IMR-90 (cell line): ENCODE measurements around the gene KRT77. TPM values are rescaled to one million over a fixed set of nuclear protein-coding genes. Genes with fewer than 3 reads are reported as not detected.

ENCODE experiments used
- ATAC-seq: fragments of 200-7000 bp; cut with Tn5 transposase; 2 replicates; pipeline ENCODE4 v1.9.1; 2020; ENCODE audit warnings: low read depth, mild to moderate bottlenecking, moderate library complexity
- BruUV-seq: library from RNA; stranded (reverse); fragments of 400-500 nt; replicated peaks from 2 replicates; lab custom pipeline; 2021; lab: Mats Ljungman, UMichigan
- CTCF ChIA-PET: fragments of 300-600 bp; formaldehyde crosslinking; extraction: SDS; loops from one replicate; lab custom pipeline; 2021; ENCODE audit warnings: antibody characterized with exemption; lab: Yijun Ruan, JAX
- POLR2A ChIA-PET: fragments of 300-600 bp; sonication (Branson Sonifier 250); formaldehyde crosslinking; loops from one replicate; lab custom pipeline; 2022; ENCODE audit warnings: antibody characterized with exemption; ENCODE audit not compliant: unreplicated experiment; lab: Charles Lee
- DNase-seq: peaks from one replicate; pipeline ENCODE4 v3.0.0; 2013
- H2AFZ ChIP-seq: replicated peaks from 2 replicates; pipeline ENCODE3; 2013; ENCODE audit warnings: low read length, mild to moderate bottlenecking; ENCODE audit not compliant: poor library complexity
- H2AK5ac ChIP-seq: 2 replicates; pipeline ENCODE4 v1.6.1; 2013; ENCODE audit warnings: low read depth, low read length, inconsistent platforms
- H2AK9ac ChIP-seq: replicated peaks from 2 replicates; pipeline ENCODE3; 2013; ENCODE audit warnings: mild to moderate bottlenecking, low read depth, low read length, moderate library complexity; ENCODE audit not compliant: poor library complexity
- H2BK120ac ChIP-seq: 2 replicates; pipeline ENCODE4 v1.6.1; 2013; ENCODE audit warnings: low read depth, low read length, inconsistent platforms
- H2BK15ac ChIP-seq: 3 replicates; pipeline ENCODE4 v1.6.1; 2013; ENCODE audit warnings: low read depth, low read length, inconsistent platforms
- H2BK20ac ChIP-seq: 2 replicates; pipeline ENCODE4 v1.6.1; 2013; ENCODE audit warnings: low read depth, mild to moderate bottlenecking, inconsistent platforms, low read length, moderate library complexity
- H2BK5ac ChIP-seq: 2 replicates; pipeline ENCODE4 v1.6.1; 2013; ENCODE audit warnings: mild to moderate bottlenecking, low read depth, low read length, inconsistent platforms; ENCODE audit not compliant: poor library complexity, severe bottlenecking
- H3K14ac ChIP-seq: replicated peaks from 2 replicates; pipeline ENCODE4 v1.6.1; 2013; ENCODE audit warnings: low read depth, low read length, inconsistent platforms
- H3K18ac ChIP-seq: 2 replicates; pipeline ENCODE4 v1.6.1; 2013; ENCODE audit warnings: low read depth, low read length, control low read depth
- H3K23ac ChIP-seq: 2 replicates; pipeline ENCODE4 v1.6.1; 2013; ENCODE audit warnings: low read depth, low read length, inconsistent platforms
- H3K27ac ChIP-seq: 2 replicates; pipeline ENCODE4 v1.5.1; 2013; ENCODE audit warnings: mild to moderate bottlenecking, control low read depth, low read length; ENCODE audit not compliant: insufficient read depth
- H3K27me3 ChIP-seq: 2 replicates; pipeline ENCODE4 v1.6.1; 2013; ENCODE audit warnings: low read length; ENCODE audit not compliant: control insufficient read depth, insufficient read depth
- H3K36me3 ChIP-seq: 2 replicates; pipeline ENCODE4 v1.6.1; 2013; ENCODE audit warnings: low read length, mixed read lengths; ENCODE audit not compliant: control insufficient read depth, insufficient read depth
- H3K4ac ChIP-seq: 2 replicates; pipeline ENCODE4 v1.6.1; 2013; ENCODE audit warnings: low read depth, low read length, inconsistent platforms
- H3K4me1 ChIP-seq: 2 replicates; pipeline ENCODE4 v1.6.1; 2013; ENCODE audit warnings: low read length, mixed read lengths; ENCODE audit not compliant: control insufficient read depth, insufficient read depth
- H3K4me2 ChIP-seq: 2 replicates; pipeline ENCODE4 v1.6.1; 2013; ENCODE audit warnings: low read depth, mild to moderate bottlenecking, control low read depth, low read length, moderate library complexity
- H3K4me3 ChIP-seq: 2 replicates; pipeline ENCODE4 v1.5.1; 2013; ENCODE audit warnings: low read depth, mild to moderate bottlenecking, control low read depth, low read length, moderate library complexity; ENCODE audit not compliant: insufficient read depth
- H3K56ac ChIP-seq: 2 replicates; pipeline ENCODE4 v1.6.1; 2013; ENCODE audit warnings: low read length, inconsistent platforms; ENCODE audit not compliant: insufficient read depth; ENCODE audit errors: extremely low read depth
- H3K79me1 ChIP-seq, 2 experiments: 2 replicates each; pipeline ENCODE4 v1.6.1; 2013; ENCODE audit warnings: low read length in 2 of 2, inconsistent platforms in 1 of 2, low read depth in 1 of 2
- H3K9ac ChIP-seq: 2 replicates; pipeline ENCODE4 v1.6.1; 2013; ENCODE audit warnings: low read depth, low read length, control low read depth
- H3K9me1 ChIP-seq: 2 replicates; pipeline ENCODE4 v1.6.1; 2013; ENCODE audit warnings: low read length, inconsistent platforms; ENCODE audit not compliant: insufficient read depth
- H3K9me3 ChIP-seq: 2 replicates; pipeline ENCODE4 v1.6.1; 2013; ENCODE audit warnings: low read length; ENCODE audit not compliant: control insufficient read depth, insufficient read depth
- H4K20me1 ChIP-seq: 2 replicates; pipeline ENCODE4 v1.6.1; 2013; ENCODE audit warnings: low read length, inconsistent platforms; ENCODE audit not compliant: insufficient read depth
- H4K5ac ChIP-seq: 2 replicates; pipeline ENCODE4 v1.6.1; 2013; ENCODE audit warnings: mild to moderate bottlenecking, low read depth, low read length, control low read depth
- H4K8ac ChIP-seq, 2 experiments: 2 replicates each; pipeline ENCODE4 v1.6.1; 2013; ENCODE audit warnings: low read depth in 2 of 2, low read length in 2 of 2, control low read depth in 1 of 2, inconsistent platforms in 1 of 2
- H4K91ac ChIP-seq: 2 replicates; pipeline ENCODE4 v1.6.1; 2013; ENCODE audit warnings: low read depth, low read length, inconsistent platforms; ENCODE audit not compliant: insufficient read depth
- BHLHE40 ChIP-seq: fragments of 150-350 bp; IDR thresholded peaks from 2 replicates; pipeline ENCODE4 v1.6.1; 2016; ENCODE audit warnings: mild to moderate bottlenecking, low read depth, low read length
- CEBPB ChIP-seq: IDR thresholded peaks from 2 replicates; pipeline ENCODE4 v1.6.1; 2012; ENCODE audit warnings: low read depth, low read length, improper control_type of control experiment
- CHD1 ChIP-seq: IDR thresholded peaks from 2 replicates; pipeline ENCODE4 v1.6.1; 2012; ENCODE audit warnings: low read depth, low read length, improper control_type of control experiment
- CTCF ChIP-seq: conservative IDR thresholded peaks from 2 replicates; pipeline ENCODE4 v1.5.1; 2012; ENCODE audit warnings: mild to moderate bottlenecking, low read depth, low read length, improper control_type of control experiment
- FOS ChIP-seq: fragments of 150-350 bp; IDR thresholded peaks from 2 replicates; pipeline ENCODE4 v1.6.1; 2016; ENCODE audit warnings: low read depth, low read length
- MAZ ChIP-seq: IDR thresholded peaks from 2 replicates; pipeline ENCODE4 v1.6.1; 2012; ENCODE audit warnings: low read depth, mild to moderate bottlenecking, low read length, improper control_type of control experiment, moderate library complexity, borderline replicate concordance
- MXI1 ChIP-seq: IDR thresholded peaks from 2 replicates; pipeline ENCODE4 v1.6.1; 2012; ENCODE audit warnings: low read depth, mild to moderate bottlenecking, low read length, moderate library complexity, borderline replicate concordance
- POLR2A ChIP-seq: IDR thresholded peaks from 2 replicates; pipeline ENCODE4 v1.6.1; 2012; ENCODE audit warnings: mild to moderate bottlenecking, low read depth, low read length
- RAD21 ChIP-seq: IDR thresholded peaks from 2 replicates; pipeline ENCODE4 v1.6.1; 2012; ENCODE audit warnings: low read length, improper control_type of control experiment
- RCOR1 ChIP-seq: IDR thresholded peaks from 2 replicates; pipeline ENCODE4 v1.6.1; 2012; ENCODE audit warnings: mild to moderate bottlenecking, low read length, improper control_type of control experiment; ENCODE audit not compliant: insufficient replicate concordance
- SMC3 ChIP-seq: fragments of 150-350 bp; IDR thresholded peaks from 2 replicates; pipeline ENCODE4 v1.6.1; 2016; ENCODE audit warnings: low read depth, mild to moderate bottlenecking, antibody characterized with exemption, low read length, moderate library complexity
- WGBS, 2 experiments: methylation state at CpG; one replicate each; pipeline versions ENCODE4 v1.1.5 to v1.1.7; 2013; ENCODE audit warnings: missing lambda C conversion rate in 2 of 2; ENCODE audit not compliant: insufficient read length in 1 of 2; ENCODE audit errors: extremely low coverage in 2 of 2; 5-methylcytosine and 5-hydroxymethylcytosine counted together
- dilution Hi-C: fragments of 300-500 bp; cut with HindIII; formaldehyde crosslinking; loops from one replicate; pipeline ENCODE4 v1.14.3; 2018; ENCODE audit warnings: low sequenced_read_pairs; ENCODE audit not compliant: unreplicated experiment
- in situ Hi-C: fragments of 300-500 bp; cut with MboI; formaldehyde crosslinking; loops from 3 replicates; pipeline ENCODE4 v1.14.3; 2019; ENCODE audit warnings: low sequenced_read_pairs, inconsistent platforms, mixed read lengths
- intact Hi-C: fragments of 100-400 bp; cut with micrococcal nuclease; formaldehyde crosslinking; loops from 2 replicates; pipeline ENCODE4 v1.10.0; 2022
- polyA plus RNA-seq, 3 experiments: library from polyadenylated mRNA; depleted of rRNA; stranded (reverse); fragments of >200 nt; gene quantifications; 2 replicates each; pipeline ENCODE4 v1.2.3, GENCODE V29; 2012; ENCODE audit warnings: low replicate concordance in 1 of 3
- total RNA-seq: library from RNA; depleted of rRNA; stranded (reverse); fragments of >200 nt; gene quantifications from 2 replicates; pipeline ENCODE4 v1.2.3, GENCODE V29; 2012
- TF ChIP-seq, protein P1 (sequence below): fragments of 150-350 bp; IDR thresholded peaks from 2 replicates; pipeline ENCODE4 v1.6.1; 2016; ENCODE audit warnings: low read depth, mild to moderate bottlenecking, low read length, moderate library complexity, borderline replicate concordance

KRT77 gene
- total and polyA plus RNA-seq, 2 of the 4 experiments (the other 2 are of a cell fraction), result not detected

GRCh38 chr12:52722680-52723079 lies 19.4 kb upstream of the KRT77 start:
- dilution Hi-C loops, result no loop called here
- POLR2A ChIA-PET, result no interaction called here

More at GRCh38 chr12:52722680-52723079, 19.4 kb upstream of the KRT77 start:
- Histone ChIP-seq H3K18ac (no peak overlapping the region), H3K56ac (no peak overlapping the region), H3K4me2 (no peak overlapping the region), H2AK5ac (no peak overlapping the region), H3K9me1 (no peaks in the 10 kb centered on the region), H3K4me1 (no peaks in the 10 kb centered on the region), H3K23ac (no peak overlapping the region), H4K91ac (no peak overlapping the region), H3K9ac (no peak overlapping the region), H2BK15ac (no peak overlapping the region), H3K36me3 (no peaks in the 10 kb centered on the region), H4K8ac (no peak overlapping the region), H2BK20ac (no peak overlapping the region), H3K14ac (no peak overlapping the region), H2AK9ac (no peak overlapping the region), H4K20me1 (no peaks in the 10 kb centered on the region), H2BK5ac (no peak overlapping the region), H4K5ac (no peak overlapping the region), H3K9me3 (no peaks in the 10 kb centered on the region), H2AFZ (no peak overlapping the region), H3K27ac (no peak overlapping the region), H3K79me1 (no peaks in the 10 kb centered on the region), H2BK120ac (no peak overlapping the region), H3K27me3 (peaks cover 6% of the 10 kb centered on the region), H3K4ac (no peak overlapping the region), H3K4me3 (no peak overlapping the region)
- no TSS peak for BruUV-seq
- CTCF ChIA-PET, result no interaction called here
- intact Hi-C loops, result loop anchor here (10.0 kb wide), 1 partner anchor 142 kb away; no protein-coding TSS in a partner anchor
- DNase-seq (no peak), ATAC-seq (no peak)
- TF ChIP-seq POLR2A (no peak), MXI1 (no peak), CHD1 (no peak), SMC3 (no peak), CEBPB (no peak), CTCF (no peak), MAZ (no peak), FOS (no peak), RAD21 (no peak), BHLHE40 (no peak), RCOR1 (no peak)
- TF ChIP-seq, protein P1, sequence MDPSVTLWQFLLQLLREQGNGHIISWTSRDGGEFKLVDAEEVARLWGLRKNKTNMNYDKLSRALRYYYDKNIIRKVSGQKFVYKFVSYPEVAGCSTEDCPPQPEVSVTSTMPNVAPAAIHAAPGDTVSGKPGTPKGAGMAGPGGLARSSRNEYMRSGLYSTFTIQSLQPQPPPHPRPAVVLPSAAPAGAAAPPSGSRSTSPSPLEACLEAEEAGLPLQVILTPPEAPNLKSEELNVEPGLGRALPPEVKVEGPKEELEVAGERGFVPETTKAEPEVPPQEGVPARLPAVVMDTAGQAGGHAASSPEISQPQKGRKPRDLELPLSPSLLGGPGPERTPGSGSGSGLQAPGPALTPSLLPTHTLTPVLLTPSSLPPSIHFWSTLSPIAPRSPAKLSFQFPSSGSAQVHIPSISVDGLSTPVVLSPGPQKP, result no peak
- no CpG with 5 or more reads among the region's 2 CpGs for whole genome bisulfite sequencing, 2 experiments
- in situ Hi-C loops, result no loop called here
